Left ventricle myocardium superior (tissue), 1 donor: ENCODE data around the gene LILRB3. TPM values are rescaled to one million over a fixed set of nuclear protein-coding genes. Genes with fewer than 3 reads are reported as not detected.
"Not testable (repeated sequence)": the region's sequence is repeated elsewhere in the genome, so short reads cannot be mapped to it uniquely, and the experiment has no call there.

Experiments
- ATAC-seq: fragments of 200-7000 bp; cut with Tn5 transposase; one replicate; pipeline ENCODE4 v1.9.1; 2020; ENCODE audit warnings: mild to moderate bottlenecking, moderate library complexity
- DNase-seq: peaks from one replicate; pipeline ENCODE4 v3.0.0-alpha.2; 2020
- intact Hi-C: fragments of 100-400 bp; cut with micrococcal nuclease; formaldehyde crosslinking; loops from one replicate; pipeline ENCODE4 v1.11.0; 2022
- total RNA-seq: library from RNA; stranded (reverse); fragmentation: NEBNext Ultra II Directional; extraction: Animal tissue kit (Norgen Biotek cat#: 25700); gene quantifications from one replicate; pipeline ENCODE4 v1.2.1, GENCODE V29; 2021
- donor health status: DM: no; HTN: yes; CAD: no; lungs with severe emphysema.

The LILRB3 gene
- total RNA-seq, 1 donor from 2014 or later = 4.3 TPM

DNA sequence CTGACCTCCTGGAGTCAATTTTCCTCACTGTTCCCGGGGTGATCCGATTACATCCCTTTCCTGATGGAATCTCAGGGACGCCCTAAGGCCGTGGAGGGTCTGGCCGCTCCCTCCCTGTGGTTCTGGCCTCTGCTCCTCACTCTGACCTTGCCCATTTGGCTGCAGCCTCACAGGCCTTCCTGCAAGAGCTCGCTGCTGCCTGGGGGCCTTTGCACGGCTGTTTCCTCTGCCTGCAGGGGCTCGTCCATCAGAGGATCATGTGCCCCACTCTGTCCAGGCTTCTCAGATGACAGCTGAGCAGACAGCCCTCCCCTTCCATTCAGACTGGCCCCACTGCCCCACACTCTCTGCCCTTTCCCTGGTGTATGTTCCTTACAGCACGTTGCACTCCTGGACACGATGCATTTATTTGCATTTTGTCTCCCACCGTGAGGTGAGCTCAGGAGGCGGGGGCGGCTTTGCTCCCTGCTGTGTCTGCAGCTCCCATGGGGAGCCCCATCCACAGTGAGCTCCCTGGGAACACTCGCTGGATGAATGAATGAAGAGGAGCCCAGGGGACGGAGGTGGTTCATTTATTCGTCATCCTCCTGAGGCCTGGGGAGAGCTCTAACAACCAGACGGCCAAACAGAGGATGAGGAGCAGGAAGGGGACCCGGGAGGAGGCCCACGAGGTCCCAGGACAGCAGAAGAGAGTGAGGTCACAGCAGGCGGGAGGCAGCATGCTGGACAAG, 5.1 kb downstream of the LILRB3 start:
- DNase-seq, ATAC-seq, intact Hi-C loops: not testable (repeated sequence)

DNA sequence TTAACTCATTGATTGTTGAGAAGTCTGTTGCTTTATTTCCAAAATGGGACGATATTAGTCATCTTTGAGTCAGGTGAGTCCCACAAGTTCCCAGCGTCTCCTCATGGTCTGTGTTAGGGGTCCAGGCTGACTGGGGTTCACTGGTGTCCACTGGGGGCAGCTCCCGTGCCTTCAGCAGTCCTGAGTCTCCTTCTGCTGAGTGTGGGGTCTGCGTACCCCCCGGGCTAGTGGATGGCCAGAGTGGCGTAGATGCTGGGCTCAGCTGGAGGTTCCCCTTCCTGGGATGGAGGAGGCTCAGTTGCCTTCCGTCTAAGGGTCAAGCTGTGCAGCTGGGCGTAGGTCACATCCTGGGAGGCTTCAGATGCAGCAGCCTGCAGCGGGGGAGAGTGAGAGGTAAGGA, 5.9 kb downstream of the LILRB3 start:
- intact Hi-C loops = no loop called here
- no peak for DNase-seq
- no peak for ATAC-seq

DNA sequence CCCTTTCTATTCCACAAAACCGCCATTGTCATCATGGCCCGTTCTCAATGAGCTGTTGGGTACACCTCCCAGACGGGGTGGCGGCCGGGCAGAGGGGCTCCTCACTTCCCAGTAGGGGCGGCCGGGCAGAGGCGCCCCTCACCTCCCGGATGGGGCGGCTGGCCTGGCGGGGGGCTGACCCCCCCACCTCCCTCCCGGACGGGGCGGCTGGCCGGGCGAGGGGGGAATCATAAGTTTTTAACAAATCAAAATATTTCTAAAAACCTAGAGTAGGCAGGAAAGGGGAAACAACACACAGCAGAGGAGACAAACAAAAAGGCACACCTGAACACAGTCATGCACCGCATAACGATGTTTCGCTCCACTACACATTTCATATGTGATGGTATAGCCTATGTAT, 8.1 kb downstream of the LILRB3 start:
- DNase-seq = not testable (repeated sequence)

DNA sequence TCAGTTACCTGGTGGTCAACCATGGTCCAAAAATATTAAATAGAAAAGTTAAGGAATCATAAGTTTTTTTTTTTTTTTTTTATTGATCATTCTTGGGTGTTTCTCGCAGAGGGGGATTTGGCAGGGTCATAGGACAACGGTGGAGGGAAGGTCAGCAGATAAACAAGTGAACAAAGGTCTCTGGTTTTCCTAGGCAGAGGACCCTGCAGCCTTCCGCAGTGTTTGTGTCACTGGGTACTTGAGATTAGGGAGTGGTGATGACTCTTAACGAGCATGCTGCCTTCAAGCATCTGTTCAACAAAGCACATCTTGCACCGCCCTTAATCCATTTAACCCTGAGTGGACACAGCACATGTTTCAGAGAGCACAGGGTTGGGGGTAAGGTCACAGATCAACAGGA, 8.6 kb downstream of the LILRB3 start:
- intact Hi-C loops, ATAC-seq, DNase-seq: not testable (repeated sequence)

More for the DNA sequence above, 8.1 kb downstream of the LILRB3 start:
- ATAC-seq, intact Hi-C loops: not testable (repeated sequence)

DNA sequence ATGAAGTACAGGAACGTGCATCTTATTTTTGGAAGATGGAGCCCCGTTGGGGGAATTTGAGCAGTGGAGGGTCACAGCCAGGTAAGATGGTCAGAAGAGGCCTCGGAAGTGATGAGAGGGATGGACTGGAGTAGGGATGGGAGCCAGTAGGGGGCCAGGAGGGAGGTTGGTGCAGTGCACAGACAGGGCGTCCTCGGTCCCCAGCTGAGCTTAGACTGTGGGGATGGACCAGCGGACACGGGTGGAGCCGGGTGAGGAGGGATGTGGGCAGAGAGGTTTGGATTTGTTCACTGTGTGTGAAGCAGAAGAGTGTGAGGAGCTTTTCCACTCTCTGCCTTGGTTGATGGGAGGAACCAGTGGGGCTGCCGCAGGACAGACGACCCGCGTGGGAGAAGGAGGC, 11.6 kb downstream of the LILRB3 start:
- no peak for ATAC-seq
- intact Hi-C loops = no loop called here

DNA sequence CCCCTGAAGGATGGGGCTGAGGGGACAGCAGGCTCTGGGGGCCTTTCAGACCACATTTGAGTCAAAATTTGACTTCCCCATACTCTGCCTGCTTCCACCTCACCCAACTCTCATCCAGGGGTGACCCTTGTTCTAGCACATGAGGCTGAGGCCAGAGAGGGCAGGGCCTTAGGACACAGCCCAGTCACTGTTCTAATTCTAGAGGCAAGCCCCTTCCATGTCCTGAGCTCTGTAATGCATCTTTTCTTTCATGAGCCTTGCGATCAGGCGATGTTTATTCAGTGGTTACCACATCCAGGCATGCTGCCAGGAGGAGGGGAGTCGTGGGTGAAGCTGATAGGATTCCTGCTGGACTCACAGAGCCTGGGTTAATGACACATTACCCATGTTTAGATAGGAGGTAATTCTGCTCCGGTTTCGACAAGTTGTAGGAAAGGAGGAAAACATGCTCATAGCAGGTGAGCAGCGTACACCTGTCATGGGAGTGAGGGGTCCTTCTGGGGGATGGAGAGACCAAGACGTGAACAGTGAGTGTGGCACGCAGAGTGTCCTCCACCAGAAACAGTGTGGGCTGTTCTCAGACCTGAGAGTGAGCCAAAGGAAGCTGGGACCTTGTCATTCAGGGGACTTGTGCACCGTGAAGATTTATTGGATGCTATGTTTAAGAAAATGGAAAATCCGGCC, 12.9 kb downstream of the LILRB3 start:
- ATAC-seq (peak; percentile 70), DNase-seq (peak; percentile 84)
- intact Hi-C loops = no loop called here

More for the DNA sequence above, 11.6 kb downstream of the LILRB3 start:
- DNase-seq = no peak

DNA sequence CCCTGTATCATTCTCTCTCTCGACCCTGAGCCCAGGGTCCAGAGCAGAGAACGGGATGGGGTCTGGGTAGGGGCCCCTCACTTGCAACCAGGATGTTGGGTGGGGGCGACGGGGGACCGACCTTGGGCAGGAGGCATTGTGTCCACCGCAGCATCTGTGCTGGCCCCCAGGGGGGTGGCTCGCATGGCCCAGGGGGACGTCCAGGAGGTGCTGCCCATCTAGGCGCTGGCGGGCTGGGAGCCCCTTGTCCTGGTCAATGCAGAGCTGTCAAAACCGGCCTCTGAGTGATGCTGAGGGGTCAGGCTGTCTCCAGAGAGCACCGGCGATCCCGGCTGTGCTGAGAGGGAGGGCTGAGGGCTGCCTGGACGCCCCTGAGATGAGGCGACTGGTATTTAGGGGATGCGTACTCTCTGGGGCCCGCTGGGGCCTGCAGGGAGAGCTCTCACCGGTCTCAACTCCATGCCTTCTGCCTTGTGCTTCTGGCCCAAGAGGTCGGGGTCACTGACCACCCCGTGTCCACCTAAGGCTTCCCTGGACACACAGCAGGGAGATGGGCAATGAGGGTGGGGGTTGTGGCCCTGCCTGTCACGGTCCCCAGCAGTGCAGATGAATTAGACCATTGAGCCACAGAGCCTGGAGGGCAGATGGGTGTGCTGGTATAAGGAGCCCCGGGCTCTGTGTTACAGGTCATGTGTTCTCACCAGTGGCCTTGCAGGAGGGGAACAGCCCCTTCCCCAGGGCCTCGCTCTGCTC, 13.6 kb downstream of the LILRB3 start:
- intact Hi-C loops = no loop called here
- DNase-seq (no peak), ATAC-seq (peak; percentile 9)

DNA sequence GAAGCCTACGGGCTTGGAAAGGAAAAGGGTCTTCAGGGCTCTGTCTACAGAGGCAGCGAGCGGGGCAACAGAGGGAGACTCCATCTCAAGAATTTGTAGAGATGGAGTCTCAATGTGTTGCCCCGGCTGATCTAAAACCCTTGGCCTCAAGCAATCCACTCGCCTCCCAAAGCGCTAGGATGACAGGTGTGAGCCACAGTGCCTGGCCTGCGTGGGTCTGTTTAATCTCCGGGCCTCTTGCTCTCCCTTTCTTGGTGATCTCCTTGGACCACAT, 14.1 kb downstream of the LILRB3 start:
- ATAC-seq = no peak
- no peak for DNase-seq
- intact Hi-C loops = no loop called here

DNA sequence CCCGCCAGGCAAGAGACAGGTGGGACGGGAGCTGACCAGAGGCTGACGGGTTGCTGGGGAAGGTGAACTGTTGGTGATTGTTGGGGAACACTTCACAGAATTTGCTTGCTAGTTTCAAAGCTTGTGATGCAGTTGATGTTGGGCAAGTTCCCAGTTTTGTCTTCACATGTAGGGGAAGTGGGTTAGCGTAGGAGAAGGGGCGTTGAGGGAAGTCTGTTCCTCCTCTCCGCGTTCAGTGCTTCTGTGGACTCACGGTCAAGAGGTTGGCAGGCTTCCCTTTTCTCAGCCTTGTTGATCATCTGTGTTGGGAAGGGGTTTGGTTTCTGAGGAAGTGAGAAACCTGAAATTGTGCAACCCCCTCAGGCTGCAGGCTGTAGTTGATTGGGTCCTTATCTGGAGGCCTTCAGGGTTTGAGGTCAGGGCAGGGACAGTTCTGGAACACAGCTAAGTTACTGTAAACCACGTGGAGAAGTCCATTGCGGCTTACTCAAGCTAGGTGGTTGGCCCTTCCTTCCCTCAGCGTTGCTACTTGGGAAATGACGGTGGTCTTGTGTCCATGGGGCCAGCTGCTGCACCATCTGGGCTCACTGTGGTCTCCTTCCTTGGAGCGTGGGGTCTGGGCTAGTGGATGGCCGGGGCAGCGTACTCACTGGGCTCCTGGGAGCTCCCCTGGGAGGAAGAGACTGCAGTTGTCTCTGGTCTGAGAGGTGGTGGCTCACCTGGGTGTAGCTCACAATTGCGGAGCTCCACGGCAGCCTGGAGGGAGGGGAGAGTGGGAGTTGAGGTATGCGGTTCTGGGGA, 14.6 kb downstream of the LILRB3 start:
- ATAC-seq (peak; percentile 65), DNase-seq (peak; percentile 46)
- intact Hi-C loops = no loop called here

DNA sequence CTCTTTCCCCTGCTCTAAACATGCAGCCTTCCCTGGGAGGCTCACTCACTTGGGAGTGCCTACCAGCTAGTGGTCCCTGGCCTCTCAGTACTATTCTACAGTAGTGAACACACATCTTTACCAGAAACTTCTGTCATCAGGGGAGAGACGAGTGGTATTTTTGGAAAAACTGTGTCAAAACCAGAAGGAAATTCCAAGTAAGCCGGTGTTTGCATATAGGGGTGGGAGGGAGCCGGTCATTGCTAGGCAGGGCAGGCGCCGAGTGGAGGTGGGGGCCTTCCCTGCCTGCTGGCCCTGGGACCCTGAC, 15.2 kb downstream of the LILRB3 start:
- ATAC-seq (no peak), DNase-seq (no peak)
- intact Hi-C loops = no loop called here

DNA sequence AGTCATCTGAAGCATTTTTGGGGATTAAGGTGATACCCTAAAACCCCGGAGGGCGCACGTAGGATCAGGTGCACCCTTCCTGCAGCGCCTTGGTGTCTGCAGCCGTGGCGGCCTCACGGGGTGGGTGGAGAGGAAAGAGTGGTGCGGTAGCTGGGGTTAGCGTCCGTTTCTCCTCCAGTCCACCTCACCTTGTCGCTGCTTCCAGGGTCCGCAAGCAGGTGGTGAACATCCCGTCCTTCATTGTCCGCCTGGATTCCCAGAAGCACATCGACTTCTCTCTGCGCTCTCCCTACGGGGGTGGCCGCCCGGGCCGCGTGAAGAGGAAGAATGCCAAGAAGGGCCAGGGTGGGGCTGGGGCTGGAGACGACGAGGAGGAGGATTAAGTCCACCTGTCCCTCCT, 15.6 kb downstream of the LILRB3 start:
- intact Hi-C loops, ATAC-seq, DNase-seq: not testable (repeated sequence)

DNA sequence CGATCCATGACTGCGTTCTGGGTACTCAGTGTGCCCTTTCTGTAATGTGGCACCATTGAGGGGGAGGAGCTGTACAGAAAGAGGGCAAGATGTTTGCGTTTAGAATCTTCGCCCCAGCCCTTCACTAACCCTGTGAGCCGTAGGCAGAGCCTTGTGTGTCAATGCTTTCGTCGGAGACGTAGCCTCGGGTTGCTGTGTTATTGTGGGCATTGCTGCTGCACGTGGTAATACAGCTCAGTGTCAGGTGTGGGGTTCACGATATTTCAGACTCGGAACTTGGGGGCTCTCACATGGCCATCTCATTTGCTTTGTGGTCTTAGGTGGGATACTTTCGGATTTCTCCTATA, 16.0 kb downstream of the LILRB3 start:
- ATAC-seq (no peak), DNase-seq (no peak)
- intact Hi-C loops = no loop called here

DNA sequence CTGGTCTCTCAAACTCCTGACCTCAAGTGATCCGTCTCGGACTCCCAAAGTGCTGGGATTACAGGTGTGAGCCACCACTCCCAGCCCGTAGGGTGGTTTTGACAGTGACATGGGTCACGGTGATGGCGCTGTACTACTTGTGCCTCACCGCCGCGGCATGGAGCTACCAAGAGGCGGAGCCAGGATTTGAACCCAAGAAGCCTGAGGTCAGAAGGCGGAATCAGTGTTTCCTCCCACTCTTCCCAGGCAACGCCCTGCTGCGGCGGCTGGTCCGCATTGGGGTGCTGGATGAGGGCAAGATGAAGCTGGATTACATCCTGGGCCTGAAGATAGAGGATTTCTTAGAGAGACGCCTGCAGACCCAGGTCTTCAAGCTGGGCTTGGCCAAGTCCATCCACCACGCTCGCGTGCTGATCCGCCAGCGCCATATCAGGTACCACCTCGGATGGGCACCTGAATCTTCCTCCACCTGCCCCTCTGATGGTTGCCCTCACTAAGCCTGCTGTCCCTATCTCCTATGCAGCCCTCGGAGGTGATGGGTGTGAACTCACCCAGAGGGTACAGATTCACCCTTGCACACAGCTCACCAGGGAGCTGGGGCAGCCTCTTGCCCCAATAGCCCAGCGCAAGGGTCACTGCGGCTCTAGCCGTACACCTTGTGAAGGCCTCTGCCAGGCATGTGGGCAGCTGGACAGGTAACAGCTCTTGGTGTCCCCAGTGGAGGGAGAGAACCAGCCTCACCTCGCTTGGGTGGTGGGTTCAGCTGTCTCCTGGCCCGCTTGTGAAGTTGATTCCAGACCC, 16.6 kb downstream of the LILRB3 start:
- ATAC-seq (no peak), DNase-seq (no peak)
- intact Hi-C loops = no loop called here

DNA sequence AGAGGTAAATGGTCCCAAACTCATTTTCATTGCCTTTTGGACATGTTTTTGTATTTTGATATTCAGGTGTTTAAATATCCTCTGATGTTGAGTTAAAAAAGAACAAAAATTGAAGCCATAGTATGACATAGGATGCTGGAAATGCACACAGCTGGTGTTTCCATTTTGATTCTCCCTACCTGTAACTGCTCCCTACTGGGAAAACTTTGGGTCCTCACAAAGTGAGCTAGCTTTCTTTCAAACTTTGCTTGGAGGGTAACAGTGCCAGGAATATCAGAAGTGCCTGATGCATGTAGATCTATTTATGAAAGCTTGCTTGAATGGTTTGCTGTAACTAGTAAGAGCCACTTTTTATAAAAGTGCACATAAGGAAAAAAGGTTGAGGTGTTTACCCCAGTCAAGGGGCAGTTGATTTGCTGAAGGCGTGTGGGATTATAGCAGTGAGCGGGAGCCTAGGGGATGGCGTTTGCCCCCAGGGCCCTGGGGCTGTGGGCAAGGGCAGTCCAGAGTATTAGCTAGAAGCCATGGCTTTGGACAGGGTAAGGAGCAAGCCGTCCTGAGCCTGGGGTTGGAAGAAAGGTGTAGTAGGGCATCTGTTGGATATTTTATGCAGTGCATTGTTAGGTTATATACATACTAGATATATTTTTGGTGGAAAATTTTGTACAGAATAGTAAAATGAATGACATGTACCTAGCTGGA, 17.9 kb downstream of the LILRB3 start:
- DNase-seq = no peak
- ATAC-seq = no peak
- intact Hi-C loops = no loop called here

DNA sequence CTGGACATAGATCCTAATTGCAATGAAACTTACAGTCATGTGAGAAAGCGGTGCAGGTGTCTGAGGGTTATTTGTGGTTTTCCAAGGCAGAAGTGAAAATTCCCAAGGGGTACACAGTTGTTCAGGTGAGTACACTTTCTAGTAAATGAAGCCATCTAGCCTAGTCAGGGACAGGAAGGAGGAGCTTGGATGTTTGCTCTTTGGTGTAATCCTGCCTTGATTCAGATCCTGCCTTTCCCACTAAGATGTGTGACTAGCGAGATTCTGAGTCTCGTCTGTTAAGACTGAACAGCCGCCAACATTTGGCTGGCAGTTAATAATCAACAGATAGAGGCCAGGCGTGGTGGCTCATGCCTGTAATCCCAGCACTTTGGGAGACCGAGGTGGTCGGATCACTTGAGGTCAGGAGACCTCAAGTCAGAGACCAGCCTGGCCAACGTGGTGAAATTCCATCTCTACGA, 19.6 kb downstream of the LILRB3 start:
- intact Hi-C loops = no loop called here
- ATAC-seq (no peak), DNase-seq (no peak)

DNA sequence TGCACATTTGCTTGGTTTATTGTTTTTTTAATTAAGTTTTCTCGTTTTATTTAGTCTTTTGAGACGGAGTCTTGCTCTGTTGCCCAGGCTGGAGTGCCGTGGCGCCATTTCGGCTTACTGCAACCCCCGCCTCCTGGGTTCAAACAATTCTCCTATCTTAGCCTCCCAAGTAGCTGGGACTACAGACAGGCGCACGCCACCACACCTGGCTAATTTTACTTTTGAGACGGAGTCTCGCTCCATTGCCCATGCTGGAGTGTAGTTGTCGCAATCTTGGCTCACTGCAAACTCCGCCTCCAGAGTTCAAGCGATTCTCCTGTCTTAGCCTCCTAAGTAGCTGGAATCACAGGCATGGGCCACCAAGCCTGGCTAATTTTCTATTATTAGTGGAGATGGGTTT, 20.8 kb downstream of the LILRB3 start:
- intact Hi-C loops = no loop called here
- ATAC-seq (no peak), DNase-seq (no peak)

DNA sequence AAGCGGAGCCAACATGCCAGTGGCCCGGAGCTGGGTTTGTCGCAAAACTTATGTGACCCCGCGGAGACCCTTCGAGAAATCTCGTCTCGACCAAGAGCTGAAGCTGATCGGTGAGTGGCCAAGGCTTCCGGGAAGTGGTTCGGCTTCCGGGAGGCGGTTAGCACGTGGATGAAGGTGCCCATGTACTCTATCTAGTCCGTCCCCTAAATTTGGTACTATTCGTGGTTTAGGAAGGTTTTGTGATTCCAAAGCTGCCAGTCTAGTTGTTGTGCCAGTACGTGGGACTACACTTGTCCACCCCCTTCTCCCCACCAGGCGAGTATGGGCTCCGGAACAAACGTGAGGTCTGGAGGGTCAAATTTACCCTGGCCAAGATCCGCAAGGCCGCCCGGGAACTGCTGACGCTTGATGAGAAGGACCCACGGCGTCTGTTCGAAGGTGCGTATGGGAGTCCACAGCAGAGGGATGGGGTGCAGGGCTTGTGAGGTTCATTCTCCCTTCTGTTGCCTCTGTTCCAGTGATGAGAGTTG, 21.6 kb downstream of the LILRB3 start:
- ATAC-seq = no peak
- intact Hi-C loops = no loop called here
- no peak for DNase-seq

DNA sequence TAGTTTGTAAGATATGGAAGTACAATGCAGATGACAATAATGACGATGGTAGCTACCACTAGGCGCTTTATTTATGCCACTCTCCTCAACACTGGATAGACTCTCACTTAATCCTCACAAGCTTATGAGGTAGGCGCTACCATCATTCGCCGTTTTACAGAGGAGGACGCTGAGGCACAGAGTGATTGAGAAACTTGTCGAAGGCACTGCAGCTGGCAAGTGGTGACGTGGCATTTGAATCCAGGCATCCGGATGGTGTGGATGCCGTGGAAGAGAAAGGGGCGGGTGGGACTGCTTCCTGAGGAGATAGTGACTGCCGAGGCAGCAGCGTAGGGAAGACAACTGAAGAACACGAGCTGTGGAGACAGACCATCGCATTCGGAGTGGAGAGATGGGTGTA, 23.4 kb downstream of the LILRB3 start:
- ATAC-seq (no peak), DNase-seq (no peak)
- intact Hi-C loops = no loop called here
